SW480 (cell line): ENCODE data around the gene GSK3B.
"Not testable (repeated sequence)": the region's sequence is repeated elsewhere in the genome, so short reads cannot be mapped to it uniquely, and the experiment has no call there.

Source experiments
- DNase-seq: peaks from one replicate; pipeline ENCODE4 v3.0.0-alpha.2; 2016; ENCODE audit warnings: low spot score

GSK3B gene

DNA sequence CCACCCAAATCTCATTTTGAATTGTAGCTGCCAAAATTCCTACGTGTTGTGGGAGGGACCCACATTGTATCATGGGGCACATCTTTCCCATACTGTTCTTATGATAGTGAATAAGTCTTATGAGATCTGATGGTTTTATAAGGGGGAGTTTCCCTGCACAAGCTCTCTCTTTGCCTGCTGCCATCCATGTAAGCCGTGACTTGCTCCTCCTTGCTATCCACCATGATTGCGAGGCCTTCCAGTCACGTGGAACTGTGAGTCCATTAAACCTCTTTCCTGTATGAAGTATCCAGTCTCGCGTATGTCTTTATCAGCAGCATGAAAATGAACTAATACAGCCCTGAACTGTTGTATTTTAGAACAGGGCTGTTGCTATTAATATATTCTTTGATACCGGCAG, 40.6 kb downstream of the GSK3B start:
- not testable (repeated sequence) for DNase-seq

DNA sequence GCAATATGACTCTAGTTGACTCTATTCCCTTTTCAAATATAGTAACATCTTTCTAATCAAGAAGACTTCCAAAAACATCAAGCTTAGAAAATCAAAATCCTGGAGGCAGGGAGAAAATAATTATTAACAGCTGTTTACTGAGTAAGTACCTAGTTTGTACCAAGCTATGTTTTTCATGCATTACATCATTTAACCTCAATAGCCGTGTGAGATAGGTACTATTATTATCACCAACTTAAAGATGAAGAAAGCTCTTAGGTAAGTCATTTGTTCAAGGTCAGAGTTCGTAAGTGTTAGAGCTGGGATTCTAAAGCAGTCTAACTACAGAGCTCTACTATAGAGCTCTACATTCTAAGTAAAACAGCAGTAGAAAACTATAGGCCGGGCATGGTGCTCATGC, 41.6 kb downstream of the GSK3B start:
- DNase-seq = no peak

DNA sequence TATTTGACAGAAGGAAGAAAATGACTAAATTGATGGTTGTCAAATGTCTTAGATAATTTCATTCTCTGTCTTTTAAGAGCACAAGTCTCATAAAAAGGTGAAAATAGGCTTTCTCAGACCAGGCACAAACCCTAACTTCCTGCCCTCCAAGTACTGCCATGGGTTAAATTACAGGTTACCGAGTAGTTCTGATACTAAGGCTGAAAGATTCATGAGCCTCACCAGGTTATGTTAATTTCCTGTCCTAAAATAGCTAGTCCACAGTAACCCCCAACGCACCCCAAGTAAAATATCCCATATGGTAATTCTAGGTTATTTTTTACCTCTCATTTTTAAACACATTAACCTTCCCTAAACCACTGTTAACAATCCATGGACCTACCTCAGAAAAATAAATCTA, 42.0 kb downstream of the GSK3B start:
- DNase-seq = no peak

DNA sequence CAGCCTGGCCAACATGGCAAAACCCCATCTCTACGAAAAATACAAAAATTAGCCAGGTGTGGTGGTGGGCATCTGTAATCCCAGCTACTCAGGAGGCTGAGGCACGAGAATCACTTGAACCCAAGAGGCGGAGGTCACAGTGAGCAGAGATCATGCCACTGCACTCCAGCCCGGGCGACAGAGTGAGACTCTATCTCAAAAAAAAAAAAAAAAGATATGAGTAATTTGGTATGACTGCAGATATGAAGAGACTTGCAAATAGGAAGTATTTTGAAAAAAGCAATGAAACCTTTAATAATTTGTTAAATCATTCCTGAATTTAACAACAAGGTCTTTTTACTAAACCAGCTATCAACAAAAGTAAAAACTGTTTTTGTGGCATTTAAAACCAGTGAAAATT, 42.7 kb downstream of the GSK3B start:
- DNase-seq = not testable (repeated sequence)

DNA sequence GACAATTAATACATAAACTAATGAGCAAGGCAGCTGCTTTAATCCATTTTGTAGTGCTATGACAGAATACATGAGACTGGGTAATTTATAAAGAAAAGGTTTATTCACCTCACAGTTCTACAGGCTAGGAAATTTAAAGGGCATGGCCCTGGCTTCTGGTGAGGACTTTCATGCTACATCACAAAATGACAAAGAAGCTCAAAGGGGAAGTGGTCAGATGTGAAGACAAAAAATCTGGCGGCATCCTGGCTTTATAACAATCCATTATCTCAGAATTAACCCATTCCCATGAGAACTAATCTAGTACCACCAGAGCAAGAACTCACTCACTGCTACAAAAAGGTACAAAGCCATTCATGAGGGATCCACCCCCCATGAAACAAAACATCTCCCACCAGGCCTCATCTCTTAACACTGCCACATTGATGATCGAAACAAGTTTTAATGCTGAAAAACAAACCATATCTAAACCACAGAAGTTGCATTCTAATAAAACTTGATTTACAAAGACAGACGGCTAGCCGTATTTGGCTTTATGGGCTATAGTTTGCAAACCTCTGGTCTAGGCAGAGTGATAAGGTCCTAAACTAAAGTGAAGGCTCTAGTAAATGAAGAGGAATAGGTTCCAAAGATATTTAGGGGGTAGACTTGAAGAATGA, 44.2 kb downstream of the GSK3B start:
- no peak for DNase-seq

DNA sequence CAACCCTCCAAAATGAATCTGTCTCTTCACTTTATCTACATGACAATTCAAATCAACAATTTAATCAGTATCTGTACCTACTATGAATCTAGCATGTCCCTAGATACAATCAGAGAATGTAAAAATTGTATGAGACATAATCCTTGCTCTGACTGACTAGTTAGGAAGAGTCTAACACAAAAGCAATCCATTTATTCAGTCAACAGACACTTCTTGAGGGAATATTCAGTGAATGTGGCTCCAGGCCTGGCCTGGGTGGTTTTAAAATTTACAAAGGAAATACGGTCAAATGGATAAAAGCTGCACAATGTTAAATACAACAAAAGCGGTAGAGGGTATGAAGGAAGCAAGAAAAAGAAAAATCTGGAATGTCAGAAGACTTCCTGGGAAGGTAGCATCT, 45.2 kb downstream of the GSK3B start:
- no peak for DNase-seq

DNA sequence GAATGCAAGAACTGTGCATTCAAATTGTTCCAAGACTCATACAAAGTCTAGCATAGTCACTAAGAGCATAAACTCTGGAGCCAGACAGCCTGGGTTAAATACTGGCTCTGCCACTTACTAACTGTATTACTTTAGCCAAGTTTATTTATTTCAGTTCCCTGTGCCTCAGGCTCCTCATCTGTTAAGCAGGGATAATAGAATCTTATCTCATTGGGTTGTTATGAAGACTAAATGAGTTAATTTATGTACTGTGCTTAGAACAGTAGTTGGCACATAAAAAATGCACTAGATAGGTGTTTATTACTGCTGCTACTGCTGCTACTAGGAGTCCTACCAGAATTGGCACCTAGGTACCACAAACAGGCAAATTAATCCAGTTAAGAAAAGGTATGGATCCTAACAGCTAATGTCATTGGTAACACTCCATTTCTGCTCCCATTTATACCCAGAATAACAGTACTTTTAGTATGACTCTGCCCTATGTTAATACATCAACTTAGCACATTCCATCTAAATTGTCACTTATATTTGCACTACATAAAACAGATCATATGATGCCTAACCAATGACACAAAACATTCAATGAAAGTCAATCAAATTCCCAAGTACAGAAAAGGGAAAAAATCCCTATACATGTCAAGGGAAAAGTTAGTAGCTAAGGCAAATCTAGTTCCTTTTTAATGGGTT, 45.7 kb downstream of the GSK3B start:
- no peak for DNase-seq

DNA sequence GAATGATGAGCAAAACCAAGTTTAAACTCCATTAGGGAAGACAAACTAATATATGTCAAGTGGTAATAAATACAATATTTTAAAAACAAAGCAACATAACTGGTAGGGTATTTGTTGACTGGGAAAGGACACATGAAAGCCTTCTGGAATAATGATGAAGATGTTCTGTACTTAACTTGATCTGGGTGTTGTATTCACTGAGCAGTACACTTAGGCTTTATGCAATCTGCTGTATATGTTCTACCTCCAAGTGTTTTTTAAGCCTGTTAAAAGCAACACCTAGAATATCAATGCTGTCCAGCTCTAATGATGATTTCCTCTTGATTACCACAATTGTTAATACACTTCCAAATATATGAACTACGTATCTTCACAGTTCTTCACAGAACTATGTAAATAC, 46.6 kb downstream of the GSK3B start:
- no peak for DNase-seq

DNA sequence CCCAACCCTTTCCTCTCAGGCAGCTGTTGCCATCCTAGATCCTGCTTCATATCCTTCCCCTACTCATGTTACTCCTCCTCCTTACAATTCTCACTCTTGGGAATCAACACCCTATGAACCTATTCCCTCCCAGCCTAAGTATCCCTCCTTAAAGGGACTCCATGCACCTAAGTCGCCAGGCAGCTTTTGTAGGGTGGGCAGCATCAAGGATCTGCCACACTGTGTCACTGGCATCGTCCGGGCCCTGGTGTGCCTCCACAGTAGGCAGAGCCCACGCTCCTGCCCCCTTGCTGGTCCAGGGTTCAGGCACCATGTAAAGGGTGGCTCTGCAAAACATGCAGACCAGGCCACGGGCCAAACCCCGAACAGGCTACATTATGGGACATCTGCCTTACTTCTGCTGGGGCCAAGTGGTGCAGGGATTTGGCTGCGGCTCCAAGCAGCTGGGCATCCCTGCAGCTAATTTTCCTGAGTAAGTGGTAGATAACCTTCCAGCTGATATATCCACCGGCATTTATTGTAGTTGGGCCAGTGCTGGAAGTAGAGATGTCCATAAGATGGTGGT, 53.4 kb downstream of the GSK3B start:
- DNase-seq = no peak

DNA sequence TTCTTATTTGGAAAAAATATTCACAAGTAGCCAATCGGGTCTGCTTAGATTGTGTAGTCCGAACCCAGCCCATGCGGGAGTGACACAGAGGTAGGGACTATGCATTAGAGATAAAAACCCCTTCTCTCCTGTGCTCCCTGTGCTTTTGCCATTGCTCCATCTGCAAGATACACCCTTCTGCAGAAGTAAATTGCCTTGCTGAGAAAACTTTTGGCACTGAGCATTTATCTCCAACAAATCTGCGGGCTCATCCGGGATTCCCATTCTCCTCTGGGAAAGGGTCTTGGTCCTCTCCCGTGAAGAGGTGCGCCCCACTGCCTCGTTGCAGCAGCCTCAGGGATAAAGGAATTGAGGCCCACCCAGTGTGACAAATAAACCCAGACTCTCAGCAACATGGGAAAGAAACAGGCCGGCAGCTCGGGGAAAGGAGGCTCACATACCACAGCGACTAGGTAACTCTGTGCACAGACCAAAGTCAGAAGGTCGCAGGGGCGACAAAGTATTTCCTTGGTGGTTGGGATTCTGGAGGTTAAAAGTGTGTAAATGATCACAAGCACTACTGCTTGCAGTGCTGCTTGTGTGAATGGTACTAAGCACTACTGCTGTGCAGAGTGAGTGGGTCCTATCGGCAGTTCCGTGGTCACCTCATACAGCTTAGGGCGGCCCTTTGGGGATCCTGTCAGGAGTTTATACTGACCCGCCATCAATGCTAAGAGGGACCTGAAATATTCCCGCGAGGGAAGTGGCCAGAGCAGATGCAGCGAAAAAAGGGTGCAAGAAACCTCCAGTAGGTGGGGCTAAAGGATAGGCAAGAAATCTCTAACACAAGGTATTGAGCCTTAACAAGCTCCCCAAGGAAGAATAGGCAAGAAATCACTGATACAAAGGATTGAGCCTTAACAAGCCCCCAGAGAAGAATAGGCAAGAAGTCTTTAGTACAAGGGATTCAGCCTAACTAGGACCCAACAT, 54.3 kb downstream of the GSK3B start:
- no peak for DNase-seq

DNA sequence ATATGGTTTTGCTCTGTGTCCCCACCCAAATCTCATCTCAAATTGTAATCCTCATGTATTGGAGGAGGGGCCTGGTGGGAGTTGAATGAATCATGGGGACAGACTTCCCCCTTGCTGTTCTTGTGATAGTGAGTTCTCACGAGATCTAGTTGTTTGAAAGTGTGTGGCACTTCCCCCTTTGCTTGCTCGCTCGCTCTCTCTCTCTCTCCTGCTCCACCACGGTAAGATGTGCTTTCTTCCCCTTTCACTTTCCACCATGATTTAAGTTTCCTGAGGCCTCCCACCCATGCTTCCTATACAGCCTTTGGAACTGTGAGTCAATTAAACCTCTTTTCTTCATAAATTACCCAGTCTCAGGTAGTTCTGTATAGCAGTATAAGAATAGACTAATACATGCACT, 60.7 kb downstream of the GSK3B start:
- no peak for DNase-seq

DNA sequence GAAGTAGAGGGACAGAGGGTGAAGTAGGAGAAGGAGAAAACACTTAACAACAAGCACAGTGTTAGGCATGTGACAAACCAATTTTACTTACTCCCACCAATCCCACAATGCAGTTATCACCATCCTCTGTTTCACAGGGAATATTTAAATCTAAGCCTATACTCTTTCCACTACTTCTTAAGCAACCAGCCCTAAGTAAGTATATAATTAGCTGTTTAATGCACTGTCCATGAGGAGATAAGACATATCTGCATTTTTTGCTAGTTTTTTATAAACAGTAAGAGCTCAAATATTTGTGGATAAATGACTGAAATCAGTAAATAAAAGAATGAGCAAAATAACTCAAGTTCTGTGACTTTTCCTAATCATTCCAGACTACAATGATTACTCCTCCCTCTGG, 62.7 kb downstream of the GSK3B start:
- no peak for DNase-seq

DNA sequence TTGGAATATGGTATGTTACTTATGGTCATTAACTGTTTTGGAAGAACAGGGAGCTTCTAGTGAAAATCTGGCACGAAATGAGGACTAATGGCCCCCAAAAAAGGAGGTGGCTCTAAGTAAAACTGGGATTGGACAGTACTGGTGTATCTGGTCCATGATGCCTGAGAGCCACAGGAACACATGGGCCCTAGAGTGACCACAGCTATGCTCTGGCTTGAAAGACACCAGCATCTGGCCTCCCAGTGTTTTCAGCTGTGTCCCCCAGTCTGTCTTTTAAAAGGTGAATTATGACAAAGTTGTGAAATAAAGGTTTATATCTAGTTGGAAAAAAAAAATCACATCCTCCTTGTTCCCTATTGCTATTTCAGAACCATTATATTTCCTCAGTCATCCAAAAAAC, 64.5 kb downstream of the GSK3B start:
- DNase-seq = no peak

DNA sequence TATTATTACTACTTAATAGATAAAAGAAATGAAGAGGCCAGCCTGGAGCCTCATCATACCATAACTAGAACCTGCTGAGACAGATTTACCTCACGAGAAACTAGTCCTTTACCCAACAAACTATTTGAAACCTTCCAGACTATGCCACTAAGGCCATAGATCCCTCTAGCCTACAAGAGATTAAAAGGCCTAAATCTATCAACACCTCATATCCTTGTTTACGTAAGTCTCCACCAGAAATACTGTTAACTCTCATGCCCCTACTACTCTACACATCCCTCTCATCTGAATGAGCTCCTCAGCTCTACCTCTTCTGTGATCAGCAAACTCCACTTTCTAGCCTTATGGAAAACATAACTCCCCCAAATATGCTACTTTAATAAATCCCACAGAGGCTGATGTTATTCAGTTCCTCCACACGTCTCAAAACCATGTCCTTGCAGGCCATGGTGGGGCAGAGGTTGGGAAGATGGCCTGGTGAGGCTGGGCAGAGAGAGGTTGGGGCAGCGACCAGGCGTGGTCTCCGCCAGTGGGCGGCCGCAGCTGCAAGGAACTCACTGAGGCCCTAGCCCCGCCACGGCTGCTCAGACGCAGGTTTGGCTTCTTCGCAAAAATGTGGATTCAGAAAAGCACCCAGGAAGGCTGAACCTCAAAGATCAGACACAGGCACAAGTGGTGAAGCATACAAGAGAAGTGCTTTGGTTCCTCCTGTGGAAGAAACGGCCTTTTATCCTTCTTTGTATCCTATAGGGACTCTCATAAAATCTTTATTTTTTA, 65.8 kb downstream of the GSK3B start:
- DNase-seq = no peak

DNA sequence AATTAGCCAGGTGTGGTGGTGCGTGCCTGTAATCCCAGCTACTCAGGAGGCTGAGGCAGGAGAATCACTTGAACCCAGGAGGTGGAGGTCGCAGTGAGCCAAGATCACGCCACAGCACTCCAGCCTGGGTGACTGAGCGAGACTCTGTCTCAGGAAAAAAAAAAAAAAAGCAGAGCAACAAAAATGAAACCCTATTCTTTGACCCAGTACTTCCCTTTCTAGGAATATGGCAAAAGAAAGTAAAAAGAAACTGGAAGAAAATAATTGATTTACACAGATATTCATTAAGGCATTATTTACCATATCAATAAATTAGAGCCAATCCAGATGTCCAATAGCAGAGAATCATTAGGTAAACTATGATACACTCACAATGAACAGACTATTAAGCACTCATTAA, 67.0 kb downstream of the GSK3B start:
- no peak for DNase-seq

DNA sequence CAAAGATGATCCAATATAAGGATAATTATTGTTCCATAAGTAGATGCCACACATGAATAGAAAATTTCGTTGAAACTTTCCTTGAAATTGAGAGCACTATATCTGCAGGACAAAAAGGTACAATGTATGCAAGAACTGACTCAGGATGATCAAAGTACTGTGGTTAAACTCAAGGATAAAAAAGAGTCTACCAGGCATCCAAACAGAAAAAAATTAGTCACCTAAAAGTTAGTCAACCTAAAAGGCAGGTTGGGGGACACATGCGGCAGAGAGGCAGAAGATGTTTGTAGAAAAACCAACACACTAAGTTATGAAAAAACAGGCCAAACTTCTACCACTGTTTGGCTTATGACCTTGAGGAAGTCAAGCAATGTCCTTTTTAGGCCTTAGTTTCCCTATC, 68.7 kb downstream of the GSK3B start:
- peak; percentile 2 for DNase-seq

DNA sequence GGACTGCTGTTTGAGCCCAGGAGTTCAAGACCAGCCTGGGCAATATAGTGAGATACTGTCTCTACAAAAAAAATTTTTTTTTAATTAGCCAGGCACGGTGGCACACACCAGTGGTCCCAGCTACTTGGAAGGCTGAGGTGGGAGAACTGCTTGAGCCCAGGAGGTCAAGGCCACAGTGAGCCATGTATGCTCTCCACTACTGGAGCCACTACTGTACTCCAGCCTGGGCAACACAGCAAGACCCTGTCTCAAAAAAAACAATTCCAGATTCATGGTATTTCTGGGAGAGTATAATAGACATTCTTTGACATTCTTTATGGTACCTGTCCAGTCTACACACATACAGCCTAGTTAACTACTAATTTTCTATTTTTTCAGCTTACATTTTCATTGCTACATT, 70.1 kb downstream of the GSK3B start:
- DNase-seq = no peak

DNA sequence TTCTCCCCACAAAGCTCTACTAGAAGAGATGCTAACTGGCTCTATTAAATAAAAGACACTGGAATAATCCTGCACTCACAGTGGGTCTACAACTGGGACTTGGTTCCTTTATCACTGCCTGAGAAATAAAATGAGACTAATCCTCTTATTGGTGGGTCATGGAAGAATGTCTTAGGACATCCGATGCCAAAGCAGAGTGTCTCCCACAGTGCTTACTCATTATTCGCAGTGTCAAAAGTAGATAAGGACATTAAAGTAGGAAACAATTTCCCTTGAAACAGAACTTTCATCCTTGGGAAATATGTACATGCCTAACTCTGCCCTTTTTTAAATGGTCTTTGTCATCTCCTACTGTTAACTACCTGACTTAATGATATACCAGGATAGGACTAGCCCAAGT, 71.5 kb downstream of the GSK3B start:
- DNase-seq = no peak

DNA sequence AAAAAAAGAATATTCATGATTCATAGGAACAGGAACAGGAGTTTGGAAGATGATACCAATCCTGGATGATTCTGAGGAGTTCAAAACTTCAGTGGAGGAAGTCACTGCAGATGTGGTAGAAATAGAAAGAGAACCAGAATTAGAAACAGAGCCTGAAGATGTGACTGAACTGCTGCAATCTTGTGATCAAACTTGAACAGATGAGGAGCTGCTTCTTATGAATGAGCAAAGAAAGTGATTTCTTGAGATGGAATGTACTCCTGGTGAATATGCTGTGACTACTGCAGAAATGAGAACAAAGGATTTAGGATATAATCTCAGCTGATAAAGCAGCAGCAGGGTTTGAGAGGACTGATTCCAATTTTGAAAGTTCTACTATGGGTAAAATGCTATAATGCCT, 72.7 kb downstream of the GSK3B start:
- no peak for DNase-seq

DNA sequence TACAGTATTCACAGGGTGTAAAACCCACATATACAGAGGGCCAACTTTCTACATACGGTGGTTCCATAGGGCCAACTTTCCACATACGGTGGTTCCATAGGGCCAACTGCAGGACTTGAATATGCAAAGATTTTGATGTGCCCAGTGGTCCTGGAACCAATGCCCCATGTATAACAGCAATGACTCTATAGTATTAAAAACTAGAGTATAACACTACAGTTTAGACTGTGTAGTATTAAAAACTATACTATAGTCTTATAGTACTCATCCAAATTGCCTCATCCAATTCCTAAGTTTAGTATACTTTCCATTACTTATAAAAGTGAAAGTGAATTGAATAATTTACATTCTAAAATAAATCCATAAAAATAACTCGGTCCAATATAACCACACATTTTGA, 75.9 kb downstream of the GSK3B start:
- no peak for DNase-seq

DNA sequence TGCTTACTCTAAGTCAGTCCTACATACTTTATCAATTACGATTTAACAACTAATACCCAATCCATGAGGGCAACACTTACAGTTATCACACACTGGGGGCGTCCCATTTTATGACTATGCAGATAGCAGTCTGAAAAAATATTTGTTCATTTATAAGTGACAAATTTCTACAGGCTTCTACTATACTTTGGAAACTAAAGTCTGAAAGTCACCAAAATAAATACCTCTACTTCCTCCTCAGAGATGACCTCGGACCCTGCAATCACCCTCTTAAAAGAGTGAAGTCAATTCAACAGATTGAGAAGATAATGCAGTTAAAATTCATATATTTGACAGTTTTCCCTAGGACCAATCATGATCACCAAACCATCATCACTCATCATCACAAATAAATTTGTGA, 76.6 kb downstream of the GSK3B start:
- no peak for DNase-seq

DNA sequence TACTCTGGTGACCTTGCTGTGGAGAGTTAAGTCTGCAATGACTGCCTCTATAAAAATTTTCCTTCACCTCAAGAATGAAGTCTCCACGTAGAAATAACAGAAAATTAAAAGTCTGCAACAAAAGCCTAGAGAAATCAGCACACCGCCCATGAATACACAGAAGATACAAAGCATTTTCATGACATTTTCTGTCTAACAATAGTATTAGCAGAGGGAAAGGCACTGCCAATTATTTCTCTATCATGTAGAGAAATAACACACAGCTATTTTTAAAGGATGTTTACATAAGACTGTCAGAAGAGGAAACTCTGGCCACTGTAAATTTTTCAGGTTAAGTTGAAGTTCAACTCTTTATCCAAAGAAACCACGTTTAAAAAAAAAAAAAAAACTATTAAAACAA, 80.8 kb downstream of the GSK3B start:
- DNase-seq = no peak
